NCI-H1092 treated with DMSO at 0.1 percent for 48 hours (cell line): ENCODE results near the gene ZGPAT.
"Not testable (repeated sequence)": the region's sequence is repeated elsewhere in the genome, so short reads cannot be mapped to it uniquely, and the experiment has no call there.

Experiments
- DNase-seq: peaks from one replicate; lab custom pipeline; 2025; lab: John Stamatoyannopoulos, UW

The ZGPAT gene

GRCh38 chr20:63765082-63765873, 57.4 kb downstream of the ZGPAT start:
- no peak for DNase-seq

GRCh38 chr20:63765902-63766301, 58.1 kb downstream of the ZGPAT start:
- DNase-seq: no peak

GRCh38 chr20:63766695-63767426, 59.0 kb downstream of the ZGPAT start:
- no peak for DNase-seq

- DNase-seq: no peak
Observed at GRCh38 chr20:63767456-63767855, 59.6 kb downstream of the ZGPAT start.

GRCh38 chr20:63767886-63768285, 60.0 kb downstream of the ZGPAT start:
- no peak for DNase-seq

GRCh38 chr20:63768591-63769515, 61.0 kb downstream of the ZGPAT start:
- no peak for DNase-seq

GRCh38 chr20:63769891-63770474, 62.1 kb downstream of the ZGPAT start:
- DNase-seq: no peak

GRCh38 chr20:63771046-63771707, 63.3 kb downstream of the ZGPAT start:
- DNase-seq: no peak

GRCh38 chr20:63772781-63773518, 65.1 kb downstream of the ZGPAT start:
- no peak for DNase-seq

GRCh38 chr20:63773571-63774241, 65.9 kb downstream of the ZGPAT start:
- DNase-seq: no peak

GRCh38 chr20:63774306-63774705, 66.5 kb downstream of the ZGPAT start:
- DNase-seq: no peak

- DNase-seq: no peak
Observed at GRCh38 chr20:63775096-63775978, 67.5 kb downstream of the ZGPAT start.

- not testable (repeated sequence) for DNase-seq
Observed at GRCh38 chr20:63776875-63777274, 69.0 kb downstream of the ZGPAT start.

- DNase-seq: no peak
Observed at GRCh38 chr20:63777614-63778013, 69.8 kb downstream of the ZGPAT start.

GRCh38 chr20:63778034-63778752, 70.4 kb downstream of the ZGPAT start:
- DNase-seq: no peak

- no peak for DNase-seq
Observed at GRCh38 chr20:63778857-63779256, 71.0 kb downstream of the ZGPAT start.

GRCh38 chr20:63781181-63781580, 73.3 kb downstream of the ZGPAT start:
- DNase-seq: no peak

GRCh38 chr20:63782051-63782471, 74.2 kb downstream of the ZGPAT start:
- no peak for DNase-seq
